ENCODE results near the gene HVCN1. TPM values are rescaled to one million over a fixed set of nuclear protein-coding genes. Genes with fewer than 3 reads are reported as not detected.

The HVCN1 gene
- total and polyA plus RNA-seq, 2 donors (not counting 1 experiment from before 2014, with no cell fraction given), result 216 to 422 TPM

DNA sequence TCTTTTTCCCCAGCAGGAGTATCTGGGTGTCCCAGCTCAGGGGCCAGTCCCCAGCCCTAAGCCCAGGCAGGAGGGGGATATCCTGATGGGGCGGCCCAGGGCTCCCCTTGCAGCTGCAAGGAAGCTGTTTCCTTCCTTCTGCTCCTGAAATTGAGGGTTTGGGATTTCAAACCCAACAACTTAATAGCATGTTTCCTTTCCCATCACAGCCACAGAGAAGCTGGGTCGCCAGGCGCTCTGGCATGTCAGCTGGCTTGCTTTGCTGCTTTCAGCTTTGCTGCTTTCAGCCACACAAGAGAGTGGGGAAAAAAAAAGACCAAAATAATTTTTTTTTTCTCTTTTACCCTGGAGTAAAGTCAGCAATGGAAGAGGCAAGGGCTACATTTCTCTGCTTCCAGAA is 30.0 kb downstream of the HVCN1 start:
- peaks cover 85% of the 10 kb centered on the region for H3K4me1 Mint-ChIP-seq
- Histone ChIP-seq H3K27me3 (replicated peaks in 1 of 4; ENCODE audit: control extremely low read depth in 1 of 4, control insufficient read depth in 3 of 4, insufficient read depth in 4 of 4, low read length in 3 of 4) (no peaks in the 10 kb centered on the region), H4K20me1 (ENCODE audit: control insufficient read depth, insufficient read depth, low read length, poor library complexity, severe bottlenecking) (no peaks in the 10 kb centered on the region), H3K27ac (ENCODE audit: low read length in 2 of 2) (peak overlapping the region; percentile 30 to 99), H3K9me3 (ENCODE audit: control extremely low read depth in 1 of 3, control insufficient read depth in 2 of 3, insufficient read depth in 1 of 3, low read length in 2 of 3) (no peaks in the 10 kb centered on the region), H3K79me2 (ENCODE audit: control insufficient read depth, insufficient read depth, low read length) (peaks cover 73% of the 10 kb centered on the region), H3K9ac (ENCODE audit: low read length) (no peak overlapping the region), H3K36me3 (replicated peaks in 1 of 2; ENCODE audit: control extremely low read depth in 1 of 2, control insufficient read depth in 1 of 2, extremely low read depth in 1 of 2, insufficient read depth in 2 of 2, low read length in 1 of 2) (peaks cover 0 to 90% of the 10 kb centered on the region in 2 experiments), H3K4me2 (replicated peaks; ENCODE audit: low read depth, low read length, poor library complexity, severe bottlenecking) (no peak overlapping the region), H3K4me3 (ENCODE audit: control extremely low read depth in 1 of 5, extremely low read depth in 1 of 5, insufficient read depth in 1 of 5, low read depth in 2 of 5, low read length in 4 of 5) (no peak overlapping the region), H3K4me1 (ENCODE audit: control insufficient read depth in 2 of 2, insufficient read depth in 2 of 2, low read length in 2 of 2) (peaks cover 67 to 86% of the 10 kb centered on the region in 2 donors), H2AFZ (ENCODE audit: insufficient read depth, low read depth, low read length, poor library complexity, severe bottlenecking) (no peak overlapping the region)
- ChIA-PET POLR2A (interaction anchor here (0.9 to 1.5 kb wide), 2 partner anchors 9 kb away, joined by 3 to 5 read pairs; no protein-coding TSS in a partner anchor), CTCF (interaction anchor here (0.8 to 1.5 kb wide), 5 partner anchors 10 to 48 kb away, joined by 3 to 5 read pairs (median 3); no protein-coding TSS in a partner anchor)
- no peak for DNase-seq
- WGBS (ENCODE audit: insufficient coverage), result 78% methylated on average over 2 of the region's 3 CpGs
- H3K9me3 Mint-ChIP-seq (ENCODE audit: insufficient read depth), result no peaks in the 10 kb centered on the region
- no peak for ATAC-seq (ENCODE audit: low read depth)
- no peaks in the 10 kb centered on the region for H3K27me3 Mint-ChIP-seq
- TF ChIP-seq, protein P1, sequence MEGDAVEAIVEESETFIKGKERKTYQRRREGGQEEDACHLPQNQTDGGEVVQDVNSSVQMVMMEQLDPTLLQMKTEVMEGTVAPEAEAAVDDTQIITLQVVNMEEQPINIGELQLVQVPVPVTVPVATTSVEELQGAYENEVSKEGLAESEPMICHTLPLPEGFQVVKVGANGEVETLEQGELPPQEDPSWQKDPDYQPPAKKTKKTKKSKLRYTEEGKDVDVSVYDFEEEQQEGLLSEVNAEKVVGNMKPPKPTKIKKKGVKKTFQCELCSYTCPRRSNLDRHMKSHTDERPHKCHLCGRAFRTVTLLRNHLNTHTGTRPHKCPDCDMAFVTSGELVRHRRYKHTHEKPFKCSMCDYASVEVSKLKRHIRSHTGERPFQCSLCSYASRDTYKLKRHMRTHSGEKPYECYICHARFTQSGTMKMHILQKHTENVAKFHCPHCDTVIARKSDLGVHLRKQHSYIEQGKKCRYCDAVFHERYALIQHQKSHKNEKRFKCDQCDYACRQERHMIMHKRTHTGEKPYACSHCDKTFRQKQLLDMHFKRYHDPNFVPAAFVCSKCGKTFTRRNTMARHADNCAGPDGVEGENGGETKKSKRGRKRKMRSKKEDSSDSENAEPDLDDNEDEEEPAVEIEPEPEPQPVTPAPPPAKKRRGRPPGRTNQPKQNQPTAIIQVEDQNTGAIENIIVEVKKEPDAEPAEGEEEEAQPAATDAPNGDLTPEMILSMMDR (IDR thresholded peaks at IDR 0.05), result no peak
- TF ChIP-seq EZH2 (IDR thresholded peaks at IDR 0.05; ENCODE audit: borderline replicate concordance, insufficient read depth, low read depth, low read length, poor library complexity, severe bottlenecking), result no peak
- H3K4me3 Mint-ChIP-seq, result no peak overlapping the region
- peak overlapping the region; percentile 98 for H3K27ac Mint-ChIP-seq
- intact Hi-C loops (cut with micrococcal nuclease), result no loop called here

DNA sequence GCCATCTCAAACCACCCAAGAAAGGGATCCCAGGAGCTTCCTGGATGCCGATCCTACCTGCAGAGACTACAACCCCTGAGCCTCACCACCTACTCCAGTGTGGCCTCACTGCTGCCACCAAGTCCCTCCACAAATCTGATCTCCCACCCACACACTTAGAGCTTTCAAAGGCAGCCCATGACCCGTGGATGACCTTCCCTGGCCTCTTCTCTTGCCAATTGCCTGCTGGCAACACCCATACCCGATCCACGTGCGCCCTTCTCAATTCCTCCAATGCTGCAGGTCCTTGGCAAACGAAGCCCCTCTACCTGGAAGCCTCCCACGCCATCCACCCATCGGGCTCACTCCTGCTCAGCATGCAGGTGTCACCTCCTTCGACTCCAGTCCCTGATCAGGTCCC is 30.7 kb downstream of the HVCN1 start:
- Histone ChIP-seq H3K36me3 (replicated peaks in 1 of 2; ENCODE audit: control extremely low read depth in 1 of 2, control insufficient read depth in 1 of 2, extremely low read depth in 1 of 2, insufficient read depth in 2 of 2, low read length in 1 of 2) (peaks cover 0 to 89% of the 10 kb centered on the region in 2 experiments), H4K20me1 (ENCODE audit: control insufficient read depth, insufficient read depth, low read length, poor library complexity, severe bottlenecking) (no peaks in the 10 kb centered on the region), H3K9me3 (ENCODE audit: control extremely low read depth in 1 of 3, control insufficient read depth in 2 of 3, insufficient read depth in 1 of 3, low read length in 2 of 3) (no peaks in the 10 kb centered on the region), H3K4me1 (ENCODE audit: control insufficient read depth in 2 of 2, insufficient read depth in 2 of 2, low read length in 2 of 2) (peaks cover 68 to 86% of the 10 kb centered on the region in 2 donors), H3K27me3 (replicated peaks in 1 of 4; ENCODE audit: control extremely low read depth in 1 of 4, control insufficient read depth in 3 of 4, insufficient read depth in 4 of 4, low read length in 3 of 4) (no peaks in the 10 kb centered on the region), H3K4me3 (ENCODE audit: control extremely low read depth in 1 of 5, extremely low read depth in 1 of 5, insufficient read depth in 1 of 5, low read depth in 2 of 5, low read length in 4 of 5) (no peak overlapping the region), H3K27ac (ENCODE audit: low read length in 2 of 2) (peak overlapping the region in 1 of 2 donors; percentile 99), H3K9ac (ENCODE audit: low read length) (no peak overlapping the region), H3K79me2 (ENCODE audit: control insufficient read depth, insufficient read depth, low read length) (peaks cover 69% of the 10 kb centered on the region), H2AFZ (ENCODE audit: insufficient read depth, low read depth, low read length, poor library complexity, severe bottlenecking) (no peak overlapping the region), H3K4me2 (replicated peaks; ENCODE audit: low read depth, low read length, poor library complexity, severe bottlenecking) (no peak overlapping the region)
- 93% methylated on average over 8 of the region's 9 CpGs for WGBS (ENCODE audit: insufficient coverage)
- intact Hi-C loops (cut with micrococcal nuclease), result no loop called here
- ChIA-PET CTCF (interaction anchor here (0.9 to 1.5 kb wide), 5 partner anchors 9 to 48 kb away, joined by 3 to 5 read pairs (median 3); no protein-coding TSS in a partner anchor), POLR2A (interaction anchor here (1.5 kb wide), 1 partner anchor 9 kb away, joined by 3 read pairs; no protein-coding TSS in a partner anchor)
- Mint-ChIP-seq H3K27ac (peak overlapping the region; percentile 98), H3K9me3 (ENCODE audit: insufficient read depth) (no peaks in the 10 kb centered on the region), H3K27me3 (no peaks in the 10 kb centered on the region), H3K4me3 (peak overlapping the region; percentile 49), H3K4me1 (peaks cover 84% of the 10 kb centered on the region)
- TF ChIP-seq EZH2 (IDR thresholded peaks at IDR 0.05; ENCODE audit: borderline replicate concordance, insufficient read depth, low read depth, low read length, poor library complexity, severe bottlenecking), result no peak
- TF ChIP-seq, protein P1 (IDR thresholded peaks at IDR 0.05), result no peak
- DNase-seq (no peak), ATAC-seq (ENCODE audit: low read depth) (no peak)
